Measurements from ENCODE around the gene FAM20C. TPM values are rescaled to one million over a fixed set of nuclear protein-coding genes. Genes with fewer than 3 reads are reported as not detected.

Gene FAM20C
- total RNA-seq, 1 experiment from 2014 or later: 62.6 TPM

- peak overlapping the region in 1 of 3 experiments; percentile 60; a peak in 3 of 7 replicates for H3K27ac Mint-ChIP-seq
- H3K14ac ChIP-seq (ENCODE audit: insufficient read depth, low read length): no peak overlapping the region
- DNase-seq: peak; percentile 77
These were observed 3.5 kb upstream of the FAM20C start for GRCh38 chr7:188727-189500.

More at GRCh38 chr7:188727-189500, 3.5 kb upstream of the FAM20C start:
- Histone ChIP-seq H3K9me3 (ENCODE audit: control insufficient read depth, low read depth, low read length) (no peaks in the 10 kb centered on the region), H3K4ac (ENCODE audit: low read depth, low read length) (no peak overlapping the region), H3K79me1 (ENCODE audit: insufficient read depth, low read depth, low read length, poor library complexity, severe bottlenecking) (no peaks in the 10 kb centered on the region), H3K18ac (ENCODE audit: insufficient read length, low read depth, low read length) (no peak overlapping the region), H4K91ac (ENCODE audit: insufficient read length, low read depth, low read length) (no peak overlapping the region), H3K23me2 (ENCODE audit: insufficient read length, low read depth, low read length, poor library complexity, severe bottlenecking) (peaks cover 9% of the 10 kb centered on the region), H3K27ac (ENCODE audit: insufficient read length, low read depth, low read length) (no peak overlapping the region), H3K9ac (ENCODE audit: extremely low read depth, insufficient read length, low read length) (no peak overlapping the region), H3T11ph (ENCODE audit: low read length) (no peak overlapping the region), H2BK12ac (ENCODE audit: insufficient read length, low read depth, low read length) (no peak overlapping the region), H3K79me2 (ENCODE audit: insufficient read depth, low read length) (no peaks in the 10 kb centered on the region), H4K5ac (ENCODE audit: insufficient read length, low read depth, low read length) (no peak overlapping the region), H2AK5ac (ENCODE audit: insufficient read length, low read length) (no peak overlapping the region), H3K27me3 (ENCODE audit: insufficient read depth, low read length) (no peaks in the 10 kb centered on the region), H4K8ac (replicated peaks; ENCODE audit: insufficient read length, low read depth, low read length) (no peak overlapping the region), H4K20me1 (ENCODE audit: control insufficient read depth, insufficient read depth, insufficient read length) (no peaks in the 10 kb centered on the region), H3K4me1 (ENCODE audit: insufficient read depth, low read length) (peaks cover 6% of the 10 kb centered on the region; the same call in 1 of the 2 replicates), H3K56ac (ENCODE audit: insufficient read length, low read depth, low read length) (no peak overlapping the region), H3K23ac (ENCODE audit: insufficient read length, low read depth, low read length) (no peak overlapping the region), H2AFZ (ENCODE audit: low read length) (no peak overlapping the region), H2BK15ac (ENCODE audit: low read depth, low read length) (no peak overlapping the region), H2BK120ac (ENCODE audit: low read depth, low read length, poor library complexity, severe bottlenecking) (no peak overlapping the region), H3K4me2 (ENCODE audit: insufficient read depth, insufficient read length, low read length) (no peak overlapping the region), H2BK20ac (ENCODE audit: low read depth, low read length, poor library complexity, severe bottlenecking) (no peak overlapping the region), H2BK5ac (ENCODE audit: insufficient read length, low read length) (no peak overlapping the region)
- H3K4me1 Mint-ChIP-seq: peaks cover 47 to 49% of the 10 kb centered on the region in 2 experiments
- H3K4me3 Mint-ChIP-seq: peak overlapping the region in 1 of 2 experiments; percentile 19; a peak in 4 of 5 replicates
- no peaks in the 10 kb centered on the region; a peak in 1 of 5 replicates for H3K9me3 Mint-ChIP-seq
- TF ChIP-seq CTCF (conservative IDR thresholded peaks at IDR 0.05): no peak
- WGBS (ENCODE audit: extremely low coverage, insufficient read length, low lambda C conversion rate): no CpG with 5 or more reads among the region's 24 CpGs
- peaks cover 22% of the 10 kb centered on the region for H3K27me3 Mint-ChIP-seq (ENCODE audit: low read depth)
- peaks cover 0 to 9% (median 4%) of the 10 kb centered on the region in 3 experiments; a peak in 4 of 7 replicates for H3K36me3 Mint-ChIP-seq (ENCODE audit: insufficient read depth in 1 of 3, low read depth in 3 of 3)
